PC-9 (cell line): ENCODE measurements around the gene KIF11. TPM values are rescaled to one million over a fixed set of nuclear protein-coding genes. Genes with fewer than 3 reads are reported as not detected.

Experiments used
- Bru-seq: library from RNA; stranded (reverse); fragments of 400-500 nt; gene quantifications from one replicate; lab custom pipeline; 2021; lab: Mats Ljungman, UMichigan
- BruChase-seq, 2 experiments: library from RNA; stranded (reverse); fragments of 400-500 nt; gene quantifications; one replicate each; lab custom pipeline; 2021; lab: Mats Ljungman, UMichigan
- BruUV-seq: library from RNA; stranded (reverse); fragments of 400-500 nt; replicated peaks from 2 replicates; lab custom pipeline; 2021; lab: Mats Ljungman, UMichigan
- CTCF ChIA-PET: fragments of 300-600 bp; sonication (Branson Sonifier 250); formaldehyde crosslinking; loops from one replicate; lab custom pipeline; 2022; ENCODE audit warnings: antibody characterized with exemption; lab: Charles Lee
- POLR2A ChIA-PET: fragments of 300-600 bp; sonication (Branson Sonifier 250); formaldehyde crosslinking; loops from one replicate; lab custom pipeline; 2022; ENCODE audit warnings: antibody characterized with exemption; ENCODE audit not compliant: unreplicated experiment; lab: Charles Lee
- DNase-seq, 2 experiments: peaks; one replicate each; pipeline versions ENCODE4 v3.0.0 to v3.0.0-alpha.2; 2015 to 2022; ENCODE audit warnings: mixed read lengths in 1 of 2
- H2AFZ ChIP-seq: fragments of 200-600 bp; sonication (generic); 2 replicates; pipeline ENCODE4 v1.8.1; 2017; ENCODE audit warnings: antibody characterized with exemption
- H3F3A ChIP-seq: fragments of 200-600 bp; sonication (generic); 2 replicates; pipeline ENCODE4 v1.8.1; 2017; ENCODE audit warnings: antibody characterized with exemption, mild to moderate bottlenecking, low read depth; ENCODE audit not compliant: insufficient read depth
- H3K27ac ChIP-seq: fragments of 200-600 bp; sonication (generic); 2 replicates; pipeline ENCODE4 v1.6.1; 2016; ENCODE audit warnings: mixed run types
- H3K27me3 ChIP-seq: fragments of 200-600 bp; sonication (generic); 2 replicates; pipeline ENCODE4 v1.6.1; 2016; ENCODE audit warnings: low read depth, mixed run types; ENCODE audit not compliant: insufficient read depth
- H3K36me3 ChIP-seq: fragments of 200-600 bp; sonication (generic); 2 replicates; pipeline ENCODE4 v1.6.1; 2016; ENCODE audit warnings: low read depth, mixed run types
- H3K4me1 ChIP-seq: fragments of 200-600 bp; sonication (generic); replicated peaks from 2 replicates; pipeline ENCODE4 v1.6.1; 2016; ENCODE audit warnings: mixed run types; ENCODE audit not compliant: insufficient read depth
- H3K4me2 ChIP-seq: fragments of 200-600 bp; sonication (generic); 2 replicates; pipeline ENCODE4 v1.6.1; 2017; ENCODE audit warnings: mixed run types
- H3K4me3 ChIP-seq: fragments of 200-600 bp; sonication (generic); 2 replicates; pipeline ENCODE4 v1.6.1; 2016; ENCODE audit warnings: mixed run types
- H3K79me2 ChIP-seq: fragments of 200-600 bp; sonication (generic); 2 replicates; pipeline ENCODE4 v1.6.1; 2017; ENCODE audit warnings: low read depth, mixed run types
- H3K9me2 ChIP-seq: fragments of 200-600 bp; sonication (generic); 2 replicates; pipeline ENCODE4 v1.8.1; 2017; ENCODE audit warnings: mild to moderate bottlenecking; ENCODE audit not compliant: insufficient read depth
- H3K9me3 ChIP-seq: fragments of 200-600 bp; sonication (generic); 2 replicates; pipeline ENCODE4 v1.8.1; 2016; ENCODE audit warnings: low read depth; ENCODE audit not compliant: insufficient read depth
- H4K20me1 ChIP-seq: fragments of 200-600 bp; sonication (generic); 2 replicates; pipeline ENCODE4 v1.8.1; 2017; ENCODE audit not compliant: insufficient read depth
- CTCF ChIP-seq: fragments of 200-600 bp; sonication (generic); conservative IDR thresholded peaks from 2 replicates; pipeline ENCODE4 v1.6.1; 2017; ENCODE audit warnings: mixed run types, antibody characterized with exemption, mild to moderate bottlenecking, moderate library complexity
- EZH2 ChIP-seq: fragments of 200-600 bp; sonication (generic); IDR thresholded peaks from 2 replicates; pipeline ENCODE4 v1.8.0; 2017; ENCODE audit warnings: antibody characterized with exemption, low read depth
- intact Hi-C: fragments of 100-400 bp; cut with micrococcal nuclease; formaldehyde crosslinking; loops from one replicate; pipeline ENCODE4 v1.10.0; 2022; ENCODE audit not compliant: unreplicated experiment
- long read RNA-seq: library from polyadenylated mRNA; stranded (forward); transcript quantifications from one replicate; pipeline ENCODE4 v2.0.0, GENCODE V29; 2022
- total RNA-seq: library from RNA; stranded (reverse); gene quantifications from 2 replicates; pipeline ENCODE4 v1.2.3, GENCODE V29; 2021

Gene KIF11
- total RNA-seq (21.7 and 35.7 TPM in 2 replicates), Bru-seq, nascent RNA (percentile 92 among the genes with signal in this experiment), BruChase-seq, experiment 1, labeled RNA remaining after a 2-hour chase (percentile 81 among the genes with signal in this experiment), BruChase-seq, experiment 2, labeled RNA remaining after a 6-hour chase (percentile 87 among the genes with signal in this experiment)
- long read RNA-seq, full-length matches to known transcripts = 36 of 44 reads
- long read RNA-seq, partial matches to known transcripts = 3 of 44 reads
- long read RNA-seq, other reads (novel, unspliced or antisense) = 5 of 44 reads

DNA sequence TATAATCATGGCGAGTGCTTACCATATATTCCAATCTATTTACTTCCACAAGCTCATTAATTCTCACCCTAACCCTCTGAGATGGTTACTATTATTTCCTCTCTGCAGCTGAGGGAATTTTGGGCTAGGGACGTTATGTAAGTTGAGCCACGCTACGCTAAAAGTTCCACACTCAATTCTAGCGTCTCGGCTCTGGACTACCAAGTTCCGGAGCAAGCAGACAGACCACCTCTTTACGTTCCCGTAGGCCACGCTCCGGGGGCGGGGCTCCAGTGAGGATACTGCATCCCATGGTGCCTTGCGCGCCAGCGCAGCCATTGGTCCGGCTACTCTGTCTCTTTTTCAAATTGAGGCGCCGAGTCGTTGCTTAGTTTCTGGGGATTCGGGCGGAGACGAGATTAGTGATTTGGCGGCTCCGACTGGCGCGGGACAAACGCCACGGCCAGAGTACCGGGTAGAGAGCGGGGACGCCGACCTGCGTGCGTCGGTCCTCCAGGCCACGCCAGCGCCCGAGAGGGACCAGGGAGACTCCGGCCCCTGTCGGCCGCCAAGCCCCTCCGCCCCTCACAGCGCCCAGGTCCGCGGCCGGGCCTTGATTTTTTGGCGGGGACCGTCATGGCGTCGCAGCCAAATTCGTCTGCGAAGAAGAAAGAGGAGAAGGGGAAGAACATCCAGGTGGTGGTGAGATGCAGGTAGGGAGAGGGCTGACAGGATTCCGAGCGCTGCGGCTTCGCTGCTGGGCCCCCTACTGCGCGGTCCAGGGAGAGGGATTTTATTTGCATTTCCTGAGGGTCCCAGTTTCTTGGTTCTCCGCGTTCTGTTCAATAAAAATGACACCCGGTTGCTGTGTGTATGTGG, at the start of gene KIF11:
KIF11 (plus strand) TSS at position 370 of the 858 bp plus-strand sequence; CDS start at position 616, 246 bp downstream.
- Histone ChIP-seq H3K4me2 (peak within 1 kb of the TSS; percentile 98), H3K9me2 (no peaks in the 10 kb centered on the region), H2AFZ (peak within 1 kb of the TSS; percentile 94), H3K9me3 (no peaks in the 10 kb centered on the region), H3K36me3 (no peaks in the 10 kb centered on the region), H3K79me2 (peaks cover 50% of the 10 kb centered on the region), H4K20me1 (no peaks in the 10 kb centered on the region), H3F3A (peaks cover 31% of the 10 kb centered on the region), H3K27me3 (no peaks in the 10 kb centered on the region), H3K4me3 (peak within 1 kb of the TSS; percentile 93), H3K4me1 (peaks cover 34% of the 10 kb centered on the region), H3K27ac (peak within 1 kb of the TSS; percentile 97)
- DNase-seq = peak; percentile 85 to 92
- BruUV-seq = no TSS peak
- no peak for TF ChIP-seq EZH2
- TF ChIP-seq CTCF = no peak
- intact Hi-C loops = no loop called here
- CTCF ChIA-PET = no interaction called here
- POLR2A ChIA-PET = no interaction called here

- ChIA-PET POLR2A (interaction anchor here (0.6 to 0.7 kb wide), 3 partner anchors 21 to 348 kb away, joined by 3 to 10 read pairs (median 6); no protein-coding TSS in a partner anchor), CTCF (no interaction called here)
- H3K27me3 ChIP-seq = no peaks in the 10 kb centered on the region
- intact Hi-C loops = no loop called here
- H3K9me3 ChIP-seq = no peaks in the 10 kb centered on the region
- no TSS peak for BruUV-seq
- peaks cover 35% of the 10 kb centered on the region for H3K79me2 ChIP-seq
- no peaks in the 10 kb centered on the region for H3K9me2 ChIP-seq
- peak in 1 of 2 experiments; percentile 14 for DNase-seq
- no peak overlapping the region for H2AFZ ChIP-seq
- H3F3A ChIP-seq = no peaks in the 10 kb centered on the region
- no peaks in the 10 kb centered on the region for H4K20me1 ChIP-seq
- TF ChIP-seq CTCF (no peak), EZH2 (no peak)
- H3K4me3 ChIP-seq = no peak overlapping the region
- H3K4me2 ChIP-seq = no peak overlapping the region
- peaks cover 6% of the 10 kb centered on the region; the same call in 1 of the 2 replicates for H3K36me3 ChIP-seq
- no peak overlapping the region for H3K27ac ChIP-seq
- H3K4me1 ChIP-seq = 0 out of 2 replicates have a peak, but pooled peaks cover 7% of the 10 kb centered on the region
Observed at GRCh38 chr10:92544296-92544695, 48.6 kb upstream of the KIF11 start.

- H3K4me3 ChIP-seq = no peak overlapping the region
- H3F3A ChIP-seq = no peaks in the 10 kb centered on the region
- H2AFZ ChIP-seq = no peak overlapping the region
- H3K79me2 ChIP-seq = peaks cover 35% of the 10 kb centered on the region
- no peaks in the 10 kb centered on the region for H3K9me2 ChIP-seq
- TF ChIP-seq EZH2 = no peak
- TF ChIP-seq CTCF = no peak
- H3K27ac ChIP-seq = no peak overlapping the region
- H3K9me3 ChIP-seq = no peaks in the 10 kb centered on the region
- intact Hi-C loops = no loop called here
- no peak overlapping the region for H3K4me2 ChIP-seq
- H3K27me3 ChIP-seq = no peaks in the 10 kb centered on the region
- peaks cover 6% of the 10 kb centered on the region; the same call in 1 of the 2 replicates for H3K36me3 ChIP-seq
- no peak for DNase-seq
- H4K20me1 ChIP-seq = no peaks in the 10 kb centered on the region
- no TSS peak for BruUV-seq
- POLR2A ChIA-PET = no interaction called here
- 0 out of 2 replicates have a peak, but pooled peaks cover 7% of the 10 kb centered on the region for H3K4me1 ChIP-seq
- CTCF ChIA-PET = interaction anchor here (0.6 kb wide), 1 partner anchor 102 kb away, joined by 6 read pairs; no protein-coding TSS in a partner anchor
Observed at GRCh38 chr10:92545556-92545955, 47.4 kb upstream of the KIF11 start.
